Femur (tissue), 1 donor: ENCODE results near the gene FBXL2.
"Not testable (repeated sequence)": the region's sequence is repeated elsewhere in the genome, so short reads cannot be mapped to it uniquely, and the experiment has no call there.

Source experiments
- DNase-seq: peaks from one replicate; pipeline ENCODE4 v3.0.0-alpha.2; 2017

Gene FBXL2

DNA sequence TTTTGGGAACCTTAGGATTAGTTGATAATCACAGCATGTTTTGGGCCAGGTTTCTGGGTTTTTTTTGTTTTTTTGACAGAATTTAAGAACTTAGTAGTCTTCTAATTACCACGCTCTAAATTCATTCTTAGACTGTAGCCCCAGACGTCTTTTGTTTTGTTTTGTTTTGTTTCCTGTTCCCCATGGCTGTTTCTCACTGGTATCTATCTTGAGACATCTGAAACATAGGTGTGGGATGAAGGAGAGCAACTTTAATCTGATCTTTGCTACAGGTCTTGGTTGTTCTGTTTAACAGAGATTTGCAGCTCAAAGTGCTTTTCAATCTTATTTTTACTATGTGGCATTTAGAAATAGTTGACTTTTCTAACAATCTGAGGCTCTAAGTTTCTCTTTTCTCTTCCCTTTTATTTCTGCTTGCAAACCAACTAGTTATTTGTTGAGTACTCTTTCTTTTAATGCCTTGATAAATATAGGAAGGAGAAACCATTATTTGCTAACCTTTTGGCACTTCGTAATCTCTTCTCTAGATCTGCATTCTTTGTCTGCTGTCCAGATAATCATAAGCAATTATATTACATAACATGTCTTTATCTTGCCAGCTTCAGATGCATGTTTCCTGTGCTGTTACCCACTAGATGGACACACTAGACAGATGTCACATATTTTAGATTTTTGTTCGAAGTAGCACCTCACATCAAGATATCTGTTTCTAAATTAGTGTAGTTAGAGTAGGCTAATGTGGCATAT, 40.9 kb downstream of the FBXL2 start:
- DNase-seq, result no peak

DNA sequence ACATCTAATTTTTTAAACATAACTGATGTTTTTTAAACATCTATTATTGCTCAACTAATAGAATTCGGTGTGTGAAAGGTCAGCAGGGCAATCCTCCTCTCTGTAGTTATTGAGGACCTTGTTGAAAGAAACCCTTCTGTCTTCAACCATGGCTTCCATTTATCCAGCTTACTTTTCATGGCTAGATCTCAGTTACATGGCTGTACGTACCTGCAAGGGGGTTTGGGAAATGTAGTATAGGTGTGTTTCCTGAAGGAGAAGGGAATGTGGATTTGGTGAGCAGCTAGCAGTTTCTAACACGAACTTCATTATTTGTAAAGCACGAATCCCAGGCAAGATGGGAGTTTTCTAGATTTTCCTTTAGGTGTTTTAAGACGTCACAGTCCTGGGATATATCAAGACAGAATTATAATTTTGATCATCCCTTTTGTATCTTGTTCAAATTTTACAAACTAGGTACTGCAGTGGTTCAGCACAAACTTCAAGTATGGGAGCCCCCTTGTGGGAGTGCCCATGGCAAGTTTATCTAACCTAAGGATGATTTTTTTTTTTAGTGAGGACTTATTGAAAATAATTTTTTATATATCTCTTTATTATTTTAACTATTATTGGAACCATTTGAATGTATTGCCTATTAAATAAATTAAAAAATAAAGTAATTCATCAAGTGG, 41.6 kb downstream of the FBXL2 start:
- no peak for DNase-seq

GRCh38 chr3:33322412-33322811, 45.2 kb downstream of the FBXL2 start:
- DNase-seq, result no peak

DNA sequence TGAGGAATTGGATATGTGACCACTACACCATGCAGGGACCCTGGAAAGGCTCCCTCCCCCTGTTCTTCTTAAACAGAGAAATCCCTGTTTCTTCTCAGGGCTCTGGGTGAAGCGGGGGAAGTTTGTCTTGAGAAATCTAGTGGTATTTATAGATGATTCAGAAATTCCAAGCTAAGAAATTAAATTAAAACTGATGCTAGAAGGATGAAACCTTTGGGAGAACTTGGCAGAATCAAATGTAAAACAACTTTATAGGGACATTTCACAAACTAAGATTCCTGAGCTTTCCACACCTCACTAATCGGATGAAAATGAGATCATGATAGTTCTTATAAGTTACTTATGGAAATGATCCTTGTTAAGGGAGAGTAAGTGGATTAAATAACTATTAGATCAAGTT, 54.2 kb downstream of the FBXL2 start:
- no peak for DNase-seq

DNA sequence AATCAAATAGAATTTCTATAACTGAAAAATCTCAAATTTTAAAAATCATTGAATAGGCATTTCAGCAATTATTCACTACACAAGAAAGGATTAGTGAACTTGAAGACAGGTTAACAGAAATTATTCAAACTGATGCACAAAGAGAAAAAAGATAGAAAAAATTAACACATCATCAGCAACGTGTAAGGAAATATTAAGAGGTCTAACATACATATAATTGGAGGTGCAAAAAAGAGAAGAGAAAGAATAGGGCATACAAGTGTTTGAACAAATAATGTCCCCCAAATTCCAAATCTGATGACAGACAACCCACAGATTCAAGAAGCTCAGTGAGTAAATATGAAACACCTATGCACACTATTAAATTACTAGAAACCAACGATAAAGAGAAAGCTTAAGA, 57.1 kb downstream of the FBXL2 start:
- no peak for DNase-seq

DNA sequence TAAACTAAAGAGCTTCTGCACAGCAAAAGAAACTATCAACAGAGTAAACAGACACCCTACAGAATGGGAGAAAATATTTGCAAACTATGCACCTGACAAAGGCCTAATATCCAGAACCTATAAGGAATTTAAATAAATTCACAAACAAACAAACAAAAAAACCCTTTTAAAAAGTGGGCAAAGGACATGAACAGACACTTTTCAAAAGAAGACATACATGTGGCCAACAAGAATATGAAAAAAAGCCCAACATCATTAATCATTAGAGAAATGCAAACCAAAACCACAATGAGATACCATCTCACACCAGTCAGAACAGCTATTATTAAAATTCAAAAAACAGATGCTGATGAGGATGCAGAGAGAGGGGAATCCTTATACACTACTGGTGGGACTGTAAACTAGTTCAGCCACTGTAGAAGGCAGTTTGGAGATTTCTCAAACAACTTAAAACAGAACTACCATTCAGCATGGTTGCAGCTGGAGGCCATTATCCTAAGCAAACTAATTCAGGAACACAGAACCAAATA, 61.8 kb downstream of the FBXL2 start:
- DNase-seq, result not testable (repeated sequence)

DNA sequence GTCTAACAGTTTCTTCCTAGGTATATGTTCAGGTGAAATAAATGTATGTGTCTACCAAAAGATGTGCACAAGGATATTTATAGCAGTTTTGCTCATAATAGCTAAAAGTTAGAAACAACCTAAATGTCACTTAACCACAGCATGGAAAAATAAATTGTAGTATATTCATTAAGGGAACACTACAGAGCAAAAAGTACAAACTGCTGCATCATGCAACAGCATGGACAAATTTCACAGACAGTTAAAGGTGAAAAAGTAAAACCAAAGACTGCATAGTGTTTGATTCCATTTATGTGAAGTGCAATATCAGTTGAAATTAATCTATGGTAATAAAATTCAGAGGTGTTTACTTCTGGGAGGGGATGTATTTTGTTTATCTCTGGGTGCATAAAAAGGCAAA, 62.5 kb downstream of the FBXL2 start:
- no peak for DNase-seq

GRCh38 chr3:33355611-33356010, 78.4 kb downstream of the FBXL2 start:
- DNase-seq, result no peak

DNA sequence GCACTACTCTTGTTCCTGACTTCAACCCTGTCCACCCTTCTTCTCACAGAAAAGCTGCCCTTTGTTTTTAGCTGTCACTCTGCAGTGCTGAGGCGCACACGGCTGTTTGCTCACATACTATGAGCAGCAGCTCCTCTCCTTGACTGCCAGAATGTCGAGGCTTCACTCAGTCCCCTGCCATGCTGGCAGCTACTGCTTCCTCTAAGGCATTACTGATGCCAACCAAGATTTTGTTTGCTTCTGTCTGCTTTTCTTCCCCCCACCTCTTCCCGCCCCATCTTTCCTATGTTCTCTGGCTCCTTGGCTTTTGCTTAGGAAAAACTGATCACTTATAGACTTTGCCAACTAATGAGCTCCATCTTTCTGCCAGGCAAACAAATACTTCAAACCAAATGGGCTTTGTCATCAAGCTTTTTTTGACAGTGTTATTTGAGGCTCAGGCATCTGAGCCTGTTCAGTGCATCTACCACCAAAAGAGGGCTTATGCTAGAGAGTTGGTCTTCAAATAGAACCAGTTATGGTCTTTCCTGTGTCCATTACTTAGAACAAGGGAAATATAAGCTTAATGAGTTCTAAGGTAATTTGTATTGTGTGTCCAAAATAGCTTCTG, 81.0 kb downstream of the FBXL2 start:
- DNase-seq, result peak; percentile 36

DNA sequence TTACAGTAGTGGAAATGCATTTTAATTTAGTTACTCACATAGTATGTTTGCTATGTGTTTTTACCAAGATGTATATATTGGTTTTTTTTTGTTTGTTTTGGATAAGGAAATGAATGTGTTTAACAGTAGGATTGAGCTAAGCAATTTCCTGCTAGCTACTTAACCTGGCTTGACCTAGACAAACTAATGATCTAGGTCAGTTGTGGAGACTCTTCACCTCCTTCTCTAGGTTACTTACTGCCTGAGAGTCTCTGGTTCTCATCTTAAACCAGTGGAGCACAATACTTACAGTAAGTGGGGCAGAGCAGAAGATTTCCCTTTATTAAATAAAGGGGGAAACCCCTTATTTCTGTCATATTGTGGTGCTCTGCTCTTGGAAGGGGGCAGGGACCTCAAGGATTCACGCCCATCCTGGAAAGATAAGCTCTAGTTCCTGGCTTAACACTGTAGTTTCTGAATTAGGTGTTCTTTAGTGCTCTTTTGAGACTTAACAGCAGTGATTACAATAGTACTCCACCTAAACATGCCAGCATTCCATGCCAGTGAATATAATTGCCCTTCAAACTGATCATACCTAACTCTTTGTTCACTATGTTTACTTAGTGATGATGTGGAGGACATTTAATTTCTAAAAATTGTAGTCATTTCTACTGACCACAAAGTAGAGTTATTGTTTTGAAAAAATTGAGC, 83.0 kb downstream of the FBXL2 start:
- no peak for DNase-seq

- DNase-seq, result no peak
These were observed 86.0 kb downstream of the FBXL2 start for GRCh38 chr3:33363113-33363800.

DNA sequence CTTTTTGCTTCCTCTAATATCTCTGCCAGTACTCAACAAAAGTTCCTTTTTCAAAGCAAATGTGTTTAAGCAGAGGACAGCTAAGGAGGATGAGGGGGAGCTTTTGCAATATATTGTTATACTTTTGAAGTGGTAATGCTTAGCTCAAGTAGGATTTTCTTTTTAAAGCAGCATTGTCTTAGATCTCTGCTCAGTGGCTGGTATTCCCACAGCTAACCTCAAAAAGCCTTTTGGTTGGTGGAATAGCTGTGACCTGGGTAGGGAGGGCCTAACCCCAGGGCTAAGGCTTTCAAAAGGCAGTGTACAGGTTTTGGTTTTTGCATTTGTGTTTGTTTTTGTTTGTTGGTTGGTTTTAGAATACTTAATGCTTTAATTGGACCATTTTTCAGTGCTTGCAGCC, 86.8 kb downstream of the FBXL2 start:
- no peak for DNase-seq

- no peak for DNase-seq
These were observed 87.4 kb downstream of the FBXL2 start for GRCh38 chr3:33364531-33365128.

DNA sequence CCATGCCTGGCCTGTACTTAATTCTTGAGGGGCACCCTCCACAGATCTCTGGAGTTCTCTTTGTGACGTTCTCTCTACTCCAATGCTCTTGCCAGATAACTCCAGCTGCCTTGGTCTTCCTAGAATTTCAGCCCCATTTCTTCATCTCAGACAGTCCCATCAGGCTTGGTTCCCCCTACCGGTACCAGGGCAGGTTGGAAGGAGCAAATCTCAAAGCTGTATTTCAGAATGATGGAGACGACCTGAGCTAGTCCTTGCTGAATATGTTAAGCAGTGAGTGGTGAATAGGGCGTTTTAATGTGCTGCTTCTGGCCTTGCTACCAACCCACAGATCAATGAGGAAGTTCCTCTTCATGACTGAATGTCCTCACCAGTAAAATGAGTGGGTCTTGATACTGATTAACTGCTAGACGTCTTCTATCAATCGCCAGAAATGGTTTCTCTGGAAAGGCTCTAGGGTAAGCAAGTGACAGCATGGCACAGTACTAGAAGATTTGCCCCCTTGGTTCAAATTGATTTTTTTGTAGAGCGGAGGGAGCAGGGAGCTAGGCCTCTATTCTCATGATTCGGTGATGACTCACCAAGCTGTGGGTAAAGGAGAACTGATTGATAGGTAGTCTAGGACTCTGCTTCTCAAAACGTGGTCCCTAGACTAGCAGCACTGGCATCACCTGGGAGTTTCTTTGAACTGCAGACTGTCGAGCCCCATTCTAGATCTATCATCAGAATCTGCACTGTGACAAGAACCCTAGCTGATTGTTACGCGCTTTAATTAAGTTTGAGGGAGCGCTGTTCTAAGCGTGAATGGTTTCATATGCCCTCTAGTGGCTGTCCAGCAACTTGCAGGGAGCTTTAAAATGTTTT, 95.2 kb downstream of the FBXL2 start:
- DNase-seq, result peak; percentile 47

DNA sequence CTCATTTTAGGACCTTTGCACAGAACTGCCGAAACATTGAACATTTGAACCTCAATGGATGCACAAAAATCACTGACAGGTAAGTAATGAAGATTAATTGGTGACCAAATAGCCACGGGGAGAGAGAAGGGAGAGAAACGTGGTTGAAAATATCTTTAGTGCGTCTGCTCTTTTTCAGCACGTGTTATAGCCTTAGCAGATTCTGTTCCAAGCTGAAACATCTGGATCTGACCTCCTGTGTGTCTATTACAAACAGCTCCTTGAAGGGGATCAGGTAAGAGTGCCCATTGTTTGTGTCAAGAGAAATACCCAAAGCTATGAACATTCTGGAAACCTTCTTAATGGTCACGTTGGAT, 95.8 kb downstream of the FBXL2 start:
- no peak for DNase-seq

DNA sequence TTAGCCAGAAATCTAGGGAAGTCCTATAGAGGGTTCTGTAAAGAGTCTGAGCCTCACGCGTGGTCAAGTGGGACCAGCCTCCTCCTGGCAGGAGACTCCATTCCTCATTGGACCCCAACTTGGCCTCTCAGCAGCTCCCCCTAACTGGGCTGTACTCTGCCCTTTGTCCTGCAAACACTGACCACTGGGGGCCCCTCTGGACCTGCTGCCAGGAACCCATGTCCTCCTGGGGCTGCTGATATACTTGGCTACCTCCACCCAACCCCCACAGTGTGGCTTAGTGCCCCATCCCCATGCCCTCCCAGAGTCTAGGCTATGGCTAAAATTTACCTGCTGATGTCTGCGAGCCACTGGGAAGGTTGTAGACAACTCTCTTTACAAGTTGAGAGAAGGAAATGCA, 100.2 kb downstream of the FBXL2 start:
- DNase-seq, result no peak

GRCh38 chr3:33377931-33378330, 100.7 kb downstream of the FBXL2 start:
- DNase-seq, result no peak

DNA sequence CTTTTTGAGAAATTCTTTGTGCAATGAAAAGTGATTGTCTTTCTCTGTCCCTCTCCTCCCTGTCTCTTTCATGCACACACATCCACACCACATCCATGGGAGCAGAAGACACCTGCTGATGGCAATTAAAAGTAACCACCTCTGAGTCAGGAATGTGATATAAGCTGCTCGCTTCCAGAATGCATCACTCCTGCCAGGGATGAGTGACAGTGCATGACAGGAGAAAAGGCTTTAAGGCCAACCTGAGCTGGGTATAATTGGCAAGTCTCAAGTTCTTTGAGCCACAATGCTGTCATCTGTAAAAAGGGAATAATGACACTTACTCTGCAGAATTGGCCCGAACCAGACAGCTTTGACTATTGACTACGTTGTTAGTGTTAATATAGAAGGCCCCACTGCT, 103.4 kb downstream of the FBXL2 start:
- DNase-seq, result no peak

- DNase-seq, result no peak
These were observed 106.7 kb downstream of the FBXL2 start for GRCh38 chr3:33383951-33384350.

GRCh38 chr3:33385423-33385822, 108.2 kb downstream of the FBXL2 start:
- DNase-seq, result no peak

DNA sequence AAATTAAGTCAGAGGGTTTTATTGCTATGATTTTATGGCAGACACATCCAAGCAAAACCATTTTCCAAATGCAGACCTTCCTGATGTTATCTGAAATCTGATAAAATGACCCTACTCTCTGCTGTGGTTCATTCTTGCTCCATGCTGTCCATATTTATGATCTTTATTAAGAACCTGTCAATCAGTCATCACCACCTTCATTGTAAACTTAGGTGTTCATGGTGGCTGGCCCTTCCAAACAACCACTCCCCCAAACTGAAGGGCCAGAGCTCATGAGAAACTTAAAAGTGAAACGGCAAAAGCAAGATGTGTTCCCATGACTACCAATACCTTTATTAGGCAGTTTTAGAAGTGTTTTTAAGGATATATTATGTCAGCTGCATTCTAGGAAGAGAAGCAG, 109.4 kb downstream of the FBXL2 start:
- DNase-seq, result no peak
